Small intestine (tissue), 7 donors: ENCODE results near the gene BABAM2. TPM values are rescaled to one million over a fixed set of nuclear protein-coding genes. Genes with fewer than 3 reads are reported as not detected.
"Not testable (repeated sequence)": the region's sequence is repeated elsewhere in the genome, so short reads cannot be mapped to it uniquely, and the experiment has no call there.

ENCODE experiments used
- DNase-seq, 2 donors: peaks; one replicate each; pipeline versions ENCODE4 v3.0.0 to v3.0.0-alpha.2; 2013
- FAIRE-seq: peaks from 2 replicates; lab custom pipeline; 2012; peaks lifted over from hg19 to GRCh38; lab: Jason Lieb, UNC
- H3K27ac ChIP-seq, 3 donors: one replicate each; pipeline ENCODE4 v1.5.1; 2013; ENCODE audit warnings: low read length in 2 of 3, mild to moderate bottlenecking in 2 of 3, control low read depth in 1 of 3, inconsistent platforms in 1 of 3, low read depth in 1 of 3, moderate library complexity in 1 of 3
- H3K27me3 ChIP-seq, 3 donors: one replicate each; pipeline ENCODE4 v1.6.1; 2013; ENCODE audit warnings: low read length in 3 of 3, inconsistent platforms in 1 of 3; ENCODE audit not compliant: control insufficient read depth in 3 of 3, insufficient read depth in 3 of 3
- H3K36me3 ChIP-seq, 3 donors: one replicate each; pipeline ENCODE4 v1.6.1; 2013; ENCODE audit warnings: low read length in 3 of 3, inconsistent platforms in 1 of 3, low read depth in 1 of 3, mild to moderate bottlenecking in 1 of 3, moderate library complexity in 1 of 3; ENCODE audit not compliant: control insufficient read depth in 3 of 3, insufficient read depth in 2 of 3
- H3K4me1 ChIP-seq, 3 donors: one replicate each; pipeline ENCODE4 v1.6.1; 2013; ENCODE audit warnings: low read length in 2 of 3, inconsistent platforms in 1 of 3, low read depth in 1 of 3, mild to moderate bottlenecking in 1 of 3, moderate library complexity in 1 of 3; ENCODE audit not compliant: control insufficient read depth in 3 of 3, insufficient read depth in 2 of 3
- H3K4me3 ChIP-seq, 3 donors: one replicate each; pipeline ENCODE4 v1.5.1; 2013; ENCODE audit warnings: low read length in 3 of 3, control low read depth in 1 of 3, inconsistent platforms in 1 of 3, low read depth in 1 of 3, mild to moderate bottlenecking in 1 of 3, moderate library complexity in 1 of 3
- H3K9me3 ChIP-seq, 2 donors: one replicate each; pipeline ENCODE4 v1.6.1; 2013; ENCODE audit warnings: low read depth in 1 of 2, low read length in 1 of 2; ENCODE audit not compliant: control insufficient read depth in 2 of 2, insufficient read depth in 1 of 2
- WGBS, 3 donors: extraction: QIAGEN DNeasy Blood & Tissue Kit; methylation state at CpG; one replicate each; pipeline ENCODE4 v1.1.7; 2013; 5-methylcytosine and 5-hydroxymethylcytosine counted together
- polyA plus RNA-seq, 4 donors: library from polyadenylated mRNA; stranded (reverse) in 3 of 4; unstranded in 1 of 4; fragments of 200-250 nt in 3 of 4; fragments of 120-200 nt in 1 of 4; gene quantifications; one replicate each; pipeline versions ENCODE4 v1.2.1 to v1.2.3, GENCODE V29; 2013
- donor health status: healthy with polysubstance abuse.
- donor health status: control.
- donor health status: control.
- donor health status: Bipolar disorder and iron deficiency.
- donor health status: healthy.

Gene BABAM2
- polyA plus RNA-seq, 4 donors: 19.5 to 38.6 (median 21.5) TPM

DNA sequence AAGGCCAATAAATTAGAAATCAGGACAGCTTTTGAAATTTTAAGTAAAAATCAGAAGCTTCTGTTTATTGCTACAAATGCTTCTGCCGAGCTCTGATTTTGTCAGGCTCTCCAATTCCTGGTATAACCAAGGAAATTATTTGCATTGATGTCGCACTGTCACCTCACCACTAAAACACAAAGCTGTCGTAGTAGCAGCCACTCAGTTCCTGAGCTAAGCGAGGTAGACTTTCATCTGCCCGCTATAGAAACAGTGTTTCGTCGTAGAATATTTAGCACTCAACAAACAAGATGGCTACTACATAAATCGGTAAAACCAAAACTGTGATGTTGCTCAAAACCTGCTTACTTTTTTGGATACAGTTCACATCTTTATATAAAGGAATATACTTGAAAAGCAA, 360.8 kb downstream of the BABAM2 start:
- Histone ChIP-seq H3K4me3 (no peak overlapping the region), H3K9me3 (no peaks in the 10 kb centered on the region), H3K27ac (peak overlapping the region in 1 of 3 donors; percentile 65), H3K36me3 (peaks cover 0 to 5% (median 0%) of the 10 kb centered on the region in 3 donors), H3K27me3 (no peaks in the 10 kb centered on the region), H3K4me1 (peaks cover 0 to 12% (median 0%) of the 10 kb centered on the region in 3 donors)
- FAIRE-seq: no peak
- DNase-seq: peak in 1 of 2 donors; percentile 18
- 67 to 74% (median 71%) methylated on average over 8 of the region's 8 CpGs for WGBS, 3 donors

DNA sequence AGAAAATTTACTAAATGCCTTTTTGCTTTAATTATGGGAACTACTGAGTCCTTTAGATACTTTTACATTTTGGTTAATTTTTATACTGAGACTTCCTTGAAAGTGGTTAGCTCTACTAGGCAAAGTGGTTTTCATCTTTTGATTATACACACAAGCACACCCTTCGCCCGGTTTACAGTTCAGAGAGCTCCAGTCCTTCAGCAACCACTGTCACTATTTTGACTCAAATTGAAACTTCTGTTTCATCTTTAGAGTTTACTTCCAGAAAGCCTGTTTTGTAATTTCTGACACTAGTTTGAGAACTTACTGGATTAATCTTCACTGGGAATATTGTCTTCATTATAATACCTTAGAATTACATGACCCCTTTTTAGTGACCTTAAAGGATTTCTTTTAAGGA, 361.8 kb downstream of the BABAM2 start:
- DNase-seq (peak in 1 of 2 donors; percentile 18), FAIRE-seq (no peak)
- Histone ChIP-seq H3K9me3 (no peaks in the 10 kb centered on the region), H3K4me3 (no peak overlapping the region), H3K27me3 (no peaks in the 10 kb centered on the region), H3K4me1 (peaks cover 0 to 12% (median 0%) of the 10 kb centered on the region in 3 donors), H3K36me3 (peaks cover 0 to 5% (median 0%) of the 10 kb centered on the region in 3 donors), H3K27ac (peak overlapping the region in 1 of 3 donors; percentile 1)
- 47 to 71% (median 69%) methylated on average over 2 of the region's 2 CpGs for WGBS, 3 donors

DNA sequence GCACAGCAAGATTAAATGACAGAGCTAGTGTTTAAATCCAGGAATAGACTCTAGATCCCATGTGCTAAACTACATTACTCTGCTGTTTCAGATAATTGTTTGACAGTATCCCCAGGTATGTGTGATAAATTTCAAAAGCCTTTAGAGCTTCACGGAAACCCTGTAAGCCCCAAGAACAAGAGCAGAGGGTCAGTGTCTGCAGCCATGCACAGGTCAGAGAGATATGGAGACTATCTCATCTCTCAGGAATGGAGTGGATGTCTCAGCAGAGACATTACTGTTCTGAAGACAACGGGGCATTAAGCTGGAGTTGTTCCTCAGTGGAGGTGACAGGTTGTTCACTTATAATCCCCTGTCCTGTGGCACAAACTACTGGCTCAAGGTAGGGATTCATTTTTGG, 363.0 kb downstream of the BABAM2 start:
- no peak for FAIRE-seq
- no peak overlapping the region for H3K4me3 ChIP-seq
- 90 to 94% (median 92%) methylated on average over 2 of the region's 2 CpGs for WGBS, 3 donors
- H3K9me3 ChIP-seq: no peaks in the 10 kb centered on the region
- no peaks in the 10 kb centered on the region for H3K27me3 ChIP-seq
- no peak for DNase-seq
- H3K36me3 ChIP-seq: peaks cover 0 to 5% (median 0%) of the 10 kb centered on the region in 3 donors
- H3K27ac ChIP-seq: no peak overlapping the region
- peaks cover 0 to 12% (median 0%) of the 10 kb centered on the region in 3 donors for H3K4me1 ChIP-seq

- not testable (repeated sequence) for H3K27ac ChIP-seq, H3K27me3 ChIP-seq, H3K9me3 ChIP-seq, H3K36me3 ChIP-seq, H3K4me3 ChIP-seq, FAIRE-seq, DNase-seq
- H3K4me1 ChIP-seq: peaks cover 0 to 12% (median 0%) of the 10 kb centered on the region in 3 donors
- 93 to 99% (median 97%) methylated on average over 4 of the region's 4 CpGs for WGBS, 3 donors
Measured at GRCh38 chr2:28255231-28255630, 364.7 kb downstream of the BABAM2 start.

DNA sequence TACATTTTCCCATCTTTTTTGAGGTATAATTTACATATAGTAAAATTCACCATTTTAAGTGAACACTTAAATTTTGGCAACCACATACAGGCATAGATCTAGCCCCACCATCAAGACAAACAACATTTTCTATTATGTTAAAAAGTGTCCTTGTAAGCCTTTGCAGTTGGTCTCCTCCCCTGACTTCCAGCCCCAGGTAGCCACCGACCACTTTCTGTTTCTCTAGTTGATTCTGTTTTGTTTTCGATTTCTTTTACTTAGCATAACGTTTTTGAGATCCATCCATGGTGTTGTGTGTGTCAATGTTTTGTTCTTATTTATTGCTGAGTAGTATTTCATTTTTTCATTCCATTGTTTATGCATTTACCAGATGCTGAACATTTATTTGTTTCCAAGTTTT, 366.7 kb downstream of the BABAM2 start:
- 70 to 86% (median 74%) methylated on average over 3 of the region's 3 CpGs for WGBS, 3 donors
- no peak overlapping the region for H3K27ac ChIP-seq
- peaks cover 0 to 6% (median 0%) of the 10 kb centered on the region in 3 donors for H3K4me1 ChIP-seq
- FAIRE-seq (no peak), DNase-seq (no peak)
- no peaks in the 10 kb centered on the region for H3K27me3 ChIP-seq
- H3K36me3 ChIP-seq: peaks cover 0 to 7% (median 0%) of the 10 kb centered on the region in 3 donors
- H3K4me3 ChIP-seq: no peak overlapping the region
- peaks cover 0 to 10% of the 10 kb centered on the region in 2 donors for H3K9me3 ChIP-seq

GRCh38 chr2:28259226-28259625, 368.7 kb downstream of the BABAM2 start:
- 96 to 97% (median 97%) methylated on average over 5 of the region's 5 CpGs for WGBS, 3 donors
- H3K4me1 ChIP-seq, H3K36me3 ChIP-seq, H3K9me3 ChIP-seq, H3K27ac ChIP-seq, DNase-seq, H3K27me3 ChIP-seq, H3K4me3 ChIP-seq, FAIRE-seq: not testable (repeated sequence)

DNA sequence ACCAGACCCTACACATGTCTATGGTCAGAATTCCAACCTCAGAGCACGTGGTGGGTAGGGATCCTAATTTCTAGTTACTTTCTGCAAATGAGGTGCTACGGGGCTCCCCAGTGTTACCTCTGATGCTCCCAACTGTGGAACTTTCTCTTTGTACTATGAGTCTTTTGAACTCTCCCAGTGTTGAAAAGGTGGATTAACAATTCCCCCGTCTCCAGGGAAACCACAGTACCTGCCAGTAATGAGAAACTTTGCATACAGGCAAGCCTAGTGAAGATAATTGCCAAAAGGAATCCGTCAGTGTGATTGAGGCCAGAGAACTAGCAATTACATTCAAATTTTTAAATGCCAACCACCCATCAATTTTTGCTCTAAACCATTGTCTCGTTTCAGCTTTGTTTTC, 373.2 kb downstream of the BABAM2 start:
- H3K27me3 ChIP-seq: no peaks in the 10 kb centered on the region
- no peak for FAIRE-seq
- no peak overlapping the region for H3K27ac ChIP-seq
- H3K4me1 ChIP-seq: peaks cover 2 to 19% (median 3%) of the 10 kb centered on the region in 3 donors
- peaks cover 0 to 10% of the 10 kb centered on the region in 2 donors for H3K9me3 ChIP-seq
- H3K36me3 ChIP-seq: peaks cover 0 to 2% (median 0%) of the 10 kb centered on the region in 3 donors
- WGBS, 3 donors: 91 to 96% (median 93%) methylated on average over 5 of the region's 5 CpGs
- no peak overlapping the region for H3K4me3 ChIP-seq
- peak in 1 of 2 donors; percentile 63 for DNase-seq

DNA sequence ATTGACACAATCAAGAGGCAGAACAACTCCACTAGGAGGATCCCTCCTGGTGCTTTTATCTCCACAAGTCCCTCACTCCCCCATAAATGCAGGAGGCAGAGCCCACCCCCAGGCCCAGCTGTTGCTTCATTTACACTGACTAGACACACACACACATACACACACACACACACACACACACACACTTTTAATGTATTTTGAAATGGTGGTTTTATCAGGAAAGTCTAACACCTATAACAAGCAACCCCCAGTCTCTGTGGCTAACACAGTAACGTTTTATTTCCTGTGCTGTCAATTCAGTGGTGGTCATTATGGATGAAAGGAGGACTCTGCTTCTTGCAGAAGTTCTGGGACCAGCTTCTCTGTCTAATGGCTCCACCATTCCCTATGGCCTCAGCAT, 376.8 kb downstream of the BABAM2 start:
- WGBS, 3 donors: 46 to 72% (median 53%) methylated on average over 1 of the region's 1 CpG
- Histone ChIP-seq H3K27ac (peak overlapping the region in 1 of 3 donors; percentile 60), H3K36me3 (no peaks in the 10 kb centered on the region), H3K9me3 (no peaks in the 10 kb centered on the region), H3K4me3 (no peak overlapping the region), H3K27me3 (no peaks in the 10 kb centered on the region), H3K4me1 (peaks cover 9 to 47% (median 9%) of the 10 kb centered on the region in 3 donors)
- DNase-seq: no peak
- FAIRE-seq: no peak

DNA sequence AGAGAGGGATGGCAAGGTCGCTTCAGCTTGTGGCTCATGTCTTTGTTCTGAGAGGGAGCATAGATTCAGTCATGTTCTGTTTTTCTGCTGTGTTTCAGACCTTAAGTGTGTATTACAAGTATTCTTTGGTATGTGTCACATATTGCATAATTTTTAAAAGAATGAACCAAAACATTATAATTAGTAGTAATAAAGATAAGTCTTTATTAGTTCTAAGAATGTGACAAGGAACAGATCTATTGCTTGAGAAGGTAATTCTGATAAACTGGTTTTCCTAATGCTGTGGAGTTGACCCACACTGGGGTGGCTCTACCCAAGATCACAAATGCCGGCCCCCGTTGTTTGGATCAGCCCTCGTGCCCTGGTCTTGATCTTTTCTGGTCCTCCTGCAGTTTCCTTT, 377.9 kb downstream of the BABAM2 start:
- Histone ChIP-seq H3K27me3 (no peaks in the 10 kb centered on the region), H3K36me3 (no peaks in the 10 kb centered on the region), H3K4me3 (no peak overlapping the region), H3K9me3 (no peaks in the 10 kb centered on the region), H3K27ac (peak overlapping the region; percentile 49 to 60 (median 57)), H3K4me1 (peaks cover 9 to 45% (median 9%) of the 10 kb centered on the region in 3 donors)
- 29 to 60% (median 34%) methylated on average over 4 of the region's 4 CpGs for WGBS, 3 donors
- FAIRE-seq: no peak
- DNase-seq: peak; percentile 52 to 69
